ENCODE data around the gene FAM177B.

Gene FAM177B

DNA sequence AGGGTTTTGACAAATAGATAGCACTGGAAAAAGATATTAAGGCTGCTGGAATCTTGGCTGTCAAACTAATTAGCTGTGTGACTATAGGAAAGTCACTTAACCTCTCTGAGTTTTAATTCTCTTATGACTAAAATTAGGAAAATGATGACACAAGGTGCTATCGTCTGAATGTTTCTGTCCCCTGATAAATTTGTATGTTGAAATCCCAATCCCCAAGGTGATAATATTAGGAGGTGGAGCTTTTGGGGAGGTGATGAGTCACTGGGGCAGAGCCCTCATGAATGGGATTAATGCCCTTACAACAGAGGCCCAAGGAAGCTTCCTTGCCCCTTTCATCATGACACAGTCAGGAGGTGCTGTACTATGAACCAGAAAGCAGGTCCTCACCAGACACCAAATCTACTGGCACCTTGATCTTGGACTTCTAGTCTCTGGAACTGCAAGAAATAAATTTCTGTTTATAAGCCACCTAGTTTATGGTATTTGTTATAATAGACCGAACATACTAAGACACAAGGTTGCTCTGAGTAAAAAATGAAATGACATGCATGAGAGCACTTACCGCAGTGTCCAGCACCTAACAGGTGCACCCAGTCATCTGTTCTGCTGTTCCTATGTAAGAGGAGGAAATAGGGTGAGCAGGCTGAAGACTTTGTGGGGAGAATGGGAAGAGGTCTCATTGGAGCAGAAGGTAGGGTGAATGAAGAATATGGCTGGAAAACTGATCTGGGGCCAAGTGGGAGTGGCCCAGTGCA lies 51.6 kb downstream of the FAM177B start:
- DNase-seq = no peak

DNA sequence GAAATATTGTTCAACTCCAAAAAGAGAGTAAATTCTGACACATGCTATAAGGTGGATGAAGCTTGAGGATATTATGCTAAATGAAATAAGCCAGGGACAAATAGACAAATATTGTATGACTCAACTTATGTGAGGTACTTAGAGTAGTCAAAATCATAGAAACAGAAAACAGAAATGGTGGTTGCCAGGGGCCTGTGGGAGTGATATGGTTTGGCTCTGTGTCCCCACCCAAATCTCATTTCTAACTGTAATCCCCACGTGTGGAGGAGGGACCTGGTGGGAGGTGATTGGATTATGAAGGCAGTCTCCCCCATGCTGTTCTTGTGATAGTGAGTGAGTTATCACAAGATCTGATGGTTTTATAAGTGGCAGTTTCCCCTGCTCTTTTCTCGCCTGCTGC lies 53.1 kb downstream of the FAM177B start:
- DNase-seq = no peak

DNA sequence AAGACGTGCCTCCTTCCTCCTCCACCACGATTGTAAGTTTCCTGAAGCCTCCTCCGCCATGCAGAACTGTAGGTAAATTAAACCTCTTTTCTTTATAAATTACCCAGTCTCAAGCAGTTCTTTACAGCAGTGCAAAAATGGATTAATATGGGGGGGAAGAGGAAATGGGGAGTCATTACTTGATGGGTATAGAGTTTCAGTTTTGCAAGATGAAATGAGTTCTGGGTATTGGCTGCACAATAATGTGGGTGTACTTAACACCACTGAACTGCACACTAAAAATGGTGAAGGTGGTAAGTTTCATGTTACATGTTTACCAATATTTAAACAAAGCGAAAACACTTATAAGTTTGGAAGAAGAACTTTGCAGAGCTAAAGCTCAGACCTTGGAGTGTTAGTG lies 53.5 kb downstream of the FAM177B start:
- no peak for DNase-seq

DNA sequence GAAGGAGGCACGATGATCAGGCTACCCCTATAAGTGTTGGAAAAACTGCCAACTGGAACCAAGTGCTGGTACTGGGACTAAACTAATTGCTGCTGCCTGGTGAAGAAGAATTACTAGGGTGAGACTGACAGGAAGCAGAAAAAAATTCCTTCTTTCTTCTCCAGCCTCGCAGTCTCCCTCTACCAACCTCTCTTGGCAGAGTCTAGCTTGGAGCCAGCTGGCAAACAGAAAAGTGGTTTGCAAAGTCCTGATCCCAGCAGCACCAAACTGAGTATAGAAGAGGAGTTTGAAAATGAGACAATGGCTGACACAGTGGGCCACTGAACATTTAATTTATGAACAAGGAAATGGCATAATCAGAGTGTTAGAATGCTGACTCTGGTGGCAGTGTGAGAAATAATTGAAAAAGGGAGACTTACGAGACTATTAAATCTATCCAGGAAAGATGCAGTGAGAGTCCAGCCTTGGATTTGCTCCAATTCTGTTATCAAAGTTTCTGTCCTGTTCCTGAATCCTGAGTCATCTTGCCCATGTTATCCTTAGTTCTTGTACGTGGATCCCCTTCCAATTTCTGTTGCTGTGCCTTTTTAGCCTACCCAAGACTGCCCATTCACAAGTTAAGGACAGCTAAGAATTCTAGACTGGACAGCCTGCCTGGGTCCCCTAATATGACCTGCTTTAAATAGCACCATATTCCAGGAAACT lies 54.2 kb downstream of the FAM177B start:
- no peak for DNase-seq

DNA sequence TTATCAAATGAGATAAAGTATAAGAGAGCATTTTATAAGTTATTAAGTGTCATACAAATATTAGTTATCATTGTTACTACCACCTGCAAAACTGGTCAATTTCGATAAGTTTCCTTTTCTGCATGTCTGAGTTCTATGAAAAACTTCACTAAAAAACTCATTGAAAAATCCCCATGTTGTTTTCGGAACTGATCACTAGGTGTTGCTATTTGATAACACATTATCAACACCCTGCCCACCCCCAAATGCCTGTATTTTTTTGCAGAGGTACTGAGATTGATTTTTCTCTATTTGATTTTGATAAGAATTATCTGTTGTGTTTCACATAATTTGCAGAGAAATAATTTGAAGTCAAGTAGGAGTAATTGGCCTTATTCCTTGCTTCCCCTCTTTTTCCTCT lies 55.7 kb downstream of the FAM177B start:
- DNase-seq = no peak

DNA sequence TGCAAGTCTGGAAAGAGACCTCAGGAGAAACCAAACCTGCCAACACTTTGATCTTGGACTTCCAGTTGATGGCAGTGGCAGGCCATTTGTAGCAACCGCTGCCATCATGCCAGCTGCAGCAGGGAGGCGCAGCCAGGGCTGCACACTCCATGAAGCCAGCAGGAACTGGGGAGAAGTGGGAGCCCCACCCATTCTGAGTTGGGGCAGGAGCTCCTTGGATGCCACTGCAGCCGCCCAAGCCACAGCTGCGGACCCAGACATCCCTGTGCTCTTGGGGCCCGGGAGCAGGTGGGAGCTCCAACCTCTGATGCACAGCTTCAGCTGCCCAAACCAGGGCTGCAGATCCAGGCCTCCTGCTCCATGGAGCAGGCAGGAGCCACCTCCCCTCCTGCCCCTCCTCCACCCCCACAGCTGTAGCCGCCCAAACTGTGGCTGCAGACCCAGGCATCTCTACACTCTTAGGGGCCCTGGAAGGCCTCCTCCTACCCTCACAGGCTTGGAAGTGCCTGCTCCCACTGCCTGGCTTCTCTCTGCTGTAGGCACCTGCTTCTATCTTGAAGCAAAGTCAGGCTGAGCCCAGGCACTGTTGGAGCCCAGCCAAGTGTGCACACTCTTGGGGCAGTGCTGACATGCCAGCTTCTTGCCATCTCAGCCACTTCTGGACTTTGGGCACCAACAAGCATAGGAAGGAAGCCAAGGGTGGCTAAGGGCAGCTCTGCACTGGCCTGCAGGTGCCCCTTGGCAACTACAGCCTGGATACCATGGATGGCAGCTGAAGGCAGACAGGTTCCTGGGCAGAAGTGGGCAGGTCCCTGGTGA lies 57.9 kb downstream of the FAM177B start:
- no peak for DNase-seq

DNA sequence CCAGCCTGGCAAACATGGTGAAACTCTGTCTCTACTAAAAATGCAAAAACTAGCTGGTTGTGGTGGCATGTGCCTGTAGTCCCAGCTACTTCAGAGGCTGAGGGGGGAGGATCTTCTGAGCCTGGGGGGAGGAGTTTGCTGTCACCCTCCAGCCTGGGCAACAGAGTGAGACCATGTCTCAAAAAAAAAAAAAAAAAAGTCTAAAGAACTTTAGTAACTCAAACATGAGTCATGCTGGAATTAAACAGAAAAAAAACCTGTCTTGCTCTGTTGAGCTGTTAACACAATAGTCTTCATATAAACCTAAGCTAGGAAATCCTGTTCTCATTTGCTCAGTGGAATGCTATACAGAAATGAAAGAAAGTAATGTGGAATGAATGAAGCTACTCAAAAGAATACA lies 61.1 kb downstream of the FAM177B start:
- DNase-seq = no peak

DNA sequence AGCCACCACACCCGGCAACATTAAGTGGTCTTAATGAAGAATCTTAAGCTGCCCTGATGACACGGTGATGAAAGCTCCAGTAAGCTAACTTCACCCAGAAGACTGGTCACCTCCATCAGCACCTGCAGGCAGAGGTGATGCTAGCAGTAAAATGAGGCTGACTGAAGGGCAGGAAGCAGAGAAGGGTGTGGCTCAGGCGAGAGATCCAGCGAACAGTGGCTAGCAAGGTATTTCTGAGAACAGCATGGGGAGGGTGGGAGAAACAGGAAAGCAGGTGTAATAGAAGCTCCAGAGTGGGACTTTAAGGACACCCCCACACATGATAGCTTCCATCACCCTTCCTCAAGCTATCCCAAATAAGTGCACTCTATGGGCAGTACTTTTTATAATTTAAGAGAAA lies 62.0 kb downstream of the FAM177B start:
- no peak for DNase-seq

Data from MV-4-11 (cell line).